Activated T-cell treated with anti-CD3 and anti-CD28 coated beads, Interleukin-2, amount 50 U/mL, for 72 hours (primary cell): ENCODE data around the gene ANGPTL2. TPM values are rescaled to one million over a fixed set of nuclear protein-coding genes. Genes with fewer than 3 reads are reported as not detected.

Experiments used
- ATAC-seq, 2 donors: fragments of 150-1000 bp; cut with Tn5 transposase; replicated peaks in 1 of 2; 2 replicates each; pipeline ENCODE4 v1.10.0; 2021; ENCODE audit warnings: moderate library complexity in 2 of 2, mild to moderate bottlenecking in 1 of 2
- DNase-seq, 2 donors: peaks; one replicate each; pipeline ENCODE4 v3.0.0; 2021 to 2022; ENCODE audit warnings: mixed read lengths in 1 of 2
- H3K27ac Mint-ChIP-seq: one replicate; pipeline ENCODE4 v1.8.0; 2022; ENCODE audit warnings: mild to moderate bottlenecking, moderate library complexity, mixed read lengths
- H3K27me3 Mint-ChIP-seq: one replicate; pipeline ENCODE4 v1.8.0; 2022; ENCODE audit warnings: low read depth, mixed read lengths
- H3K36me3 Mint-ChIP-seq, 2 donors: one replicate each; pipeline ENCODE4 v1.8.0; 2022; ENCODE audit warnings: mixed read lengths in 2 of 2, mild to moderate bottlenecking in 1 of 2; ENCODE audit not compliant: insufficient read depth in 2 of 2
- H3K4me1 Mint-ChIP-seq: one replicate; pipeline ENCODE4 v1.8.0; 2022; ENCODE audit warnings: low read depth, mixed read lengths
- H3K4me3 Mint-ChIP-seq, 2 donors: one replicate each; pipeline ENCODE4 v1.8.0; 2022; ENCODE audit warnings: mild to moderate bottlenecking in 2 of 2, mixed read lengths in 2 of 2, moderate library complexity in 2 of 2
- H3K9me3 Mint-ChIP-seq, 2 donors: one replicate each; pipeline ENCODE4 v1.8.0; 2022; ENCODE audit warnings: mixed read lengths in 2 of 2
- total RNA-seq, 2 donors: library from RNA; stranded (reverse); gene quantifications; one replicate each; pipeline ENCODE4 v1.2.3, GENCODE V29; 2022

ANGPTL2 gene
- total RNA-seq, 2 donors from 2014 or later = not detected

DNA sequence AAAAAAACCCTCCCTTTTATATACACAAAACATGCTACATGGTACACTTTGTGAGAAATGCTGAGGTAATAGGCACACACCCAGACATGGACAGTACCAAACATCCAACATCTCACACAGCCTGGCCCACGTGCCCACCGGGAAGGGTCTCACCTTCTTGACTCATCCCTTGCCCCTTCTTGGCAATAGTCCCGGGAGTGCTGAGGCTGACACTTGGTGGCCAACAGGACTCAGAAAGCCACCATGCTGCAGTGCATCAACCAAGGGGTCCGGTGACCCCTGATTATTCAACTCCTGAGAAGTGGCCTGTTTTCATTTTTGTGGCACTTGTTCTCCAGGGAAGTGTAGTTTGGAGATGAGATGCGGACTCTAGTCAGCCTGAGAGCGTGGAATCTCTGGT is 35.0 kb downstream of the ANGPTL2 start:
- DNase-seq (no peak), ATAC-seq (no peak)
- Mint-ChIP-seq H3K9me3 (no peaks in the 10 kb centered on the region), H3K27ac (no peak overlapping the region), H3K36me3 (no peaks in the 10 kb centered on the region), H3K4me3 (no peak overlapping the region), H3K27me3 (peaks cover 20% of the 10 kb centered on the region), H3K4me1 (peaks cover 8% of the 10 kb centered on the region)

DNA sequence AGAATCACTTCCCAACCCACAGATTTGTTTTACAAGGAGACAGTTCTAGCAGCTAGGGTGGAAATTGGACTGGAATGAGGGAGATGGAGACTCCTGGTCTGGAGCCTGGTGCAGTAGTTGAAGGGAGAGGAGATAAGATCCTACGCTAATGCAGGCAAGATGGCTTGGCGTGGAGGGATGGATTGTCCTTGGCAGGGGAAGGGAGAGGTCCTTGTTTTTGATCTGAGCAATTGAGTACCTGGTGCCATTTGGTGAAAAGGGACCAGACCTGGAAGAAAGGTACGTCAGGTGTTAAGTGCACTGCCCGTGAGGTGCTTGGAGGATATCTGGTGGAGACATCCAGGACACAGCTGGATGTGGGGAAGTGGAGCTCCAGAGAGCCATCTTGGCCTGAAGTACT is 35.7 kb downstream of the ANGPTL2 start:
- ATAC-seq (no peak), DNase-seq (no peak)
- no peaks in the 10 kb centered on the region for H3K9me3 Mint-ChIP-seq
- no peak overlapping the region for H3K27ac Mint-ChIP-seq
- H3K4me1 Mint-ChIP-seq = peaks cover 8% of the 10 kb centered on the region
- peaks cover 20% of the 10 kb centered on the region for H3K27me3 Mint-ChIP-seq
- no peaks in the 10 kb centered on the region for H3K36me3 Mint-ChIP-seq
- H3K4me3 Mint-ChIP-seq = no peak overlapping the region

DNA sequence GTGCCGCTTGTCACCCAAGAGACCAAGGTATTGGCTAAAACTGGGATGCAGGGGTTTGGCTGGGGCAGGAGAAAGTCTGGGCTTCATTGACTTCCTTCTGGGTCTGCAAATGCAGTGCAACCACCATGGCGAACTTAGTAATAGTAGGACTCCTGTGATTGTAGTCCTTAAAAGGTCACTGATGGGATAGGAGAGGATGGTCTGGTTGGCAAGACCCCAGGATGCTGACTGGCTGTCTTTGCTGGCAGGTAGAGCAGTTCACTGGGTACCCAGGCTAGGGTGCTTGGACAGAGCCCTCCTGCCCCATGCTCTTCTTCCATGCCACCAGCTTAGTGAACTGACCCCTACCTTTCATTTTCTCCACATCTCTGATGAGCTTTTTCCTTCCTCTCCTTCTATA is 37.2 kb downstream of the ANGPTL2 start:
- Mint-ChIP-seq H3K4me1 (peaks cover 8% of the 10 kb centered on the region), H3K9me3 (no peaks in the 10 kb centered on the region), H3K36me3 (no peaks in the 10 kb centered on the region), H3K27me3 (peaks cover 20% of the 10 kb centered on the region), H3K27ac (no peak overlapping the region), H3K4me3 (no peak overlapping the region)
- no peak for DNase-seq
- ATAC-seq = no peak

DNA sequence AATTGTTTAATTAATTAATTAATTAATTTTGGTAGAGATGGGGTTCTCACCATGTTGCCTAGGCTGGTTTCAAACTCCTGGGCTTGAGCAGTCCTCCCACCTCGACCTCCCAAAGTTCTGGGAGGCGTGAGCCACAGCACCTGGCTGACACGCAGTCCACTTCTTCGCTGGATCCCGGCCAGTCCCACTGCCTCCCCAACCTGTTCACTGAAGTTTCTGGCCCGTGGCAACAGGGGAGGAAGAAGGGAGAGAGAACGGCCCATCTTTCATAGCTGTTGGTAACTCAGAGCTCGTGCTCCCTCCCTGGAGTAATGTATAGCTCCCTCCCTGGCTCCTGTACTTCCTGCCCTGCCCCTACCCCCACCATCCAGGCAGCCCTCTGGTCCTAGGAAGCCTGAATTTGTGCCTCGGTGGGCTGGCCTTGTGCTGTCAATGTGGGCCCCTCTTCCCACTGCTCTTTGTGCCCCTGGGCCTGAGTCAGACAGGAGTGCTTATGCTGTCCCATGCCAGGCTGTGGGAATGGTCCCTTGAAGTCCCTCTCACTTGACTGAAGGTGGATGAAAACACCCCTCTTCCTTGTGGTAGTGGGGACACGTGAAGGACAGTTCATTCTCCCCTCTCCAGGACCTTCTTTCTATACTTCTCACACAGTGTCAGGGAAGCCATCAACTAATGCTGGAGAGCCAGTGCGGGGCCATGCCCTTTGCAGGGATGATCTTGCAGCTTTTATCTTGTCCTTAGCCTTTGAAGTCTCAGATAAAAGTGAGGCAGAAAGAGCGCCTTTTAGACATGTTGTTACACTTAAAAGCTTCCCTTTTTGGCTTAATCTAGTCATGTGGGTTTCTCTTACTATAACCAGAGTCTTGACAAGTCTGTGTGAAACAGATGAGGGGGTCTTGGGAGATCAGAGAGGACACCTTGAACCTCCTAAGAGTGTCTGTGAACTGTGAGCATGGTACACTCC is 38.1 kb downstream of the ANGPTL2 start:
- ATAC-seq (no peak), DNase-seq (no peak)
- Mint-ChIP-seq H3K9me3 (no peaks in the 10 kb centered on the region), H3K27me3 (peaks cover 20% of the 10 kb centered on the region), H3K4me3 (no peak overlapping the region), H3K27ac (no peak overlapping the region), H3K36me3 (no peaks in the 10 kb centered on the region), H3K4me1 (peaks cover 8% of the 10 kb centered on the region)

DNA sequence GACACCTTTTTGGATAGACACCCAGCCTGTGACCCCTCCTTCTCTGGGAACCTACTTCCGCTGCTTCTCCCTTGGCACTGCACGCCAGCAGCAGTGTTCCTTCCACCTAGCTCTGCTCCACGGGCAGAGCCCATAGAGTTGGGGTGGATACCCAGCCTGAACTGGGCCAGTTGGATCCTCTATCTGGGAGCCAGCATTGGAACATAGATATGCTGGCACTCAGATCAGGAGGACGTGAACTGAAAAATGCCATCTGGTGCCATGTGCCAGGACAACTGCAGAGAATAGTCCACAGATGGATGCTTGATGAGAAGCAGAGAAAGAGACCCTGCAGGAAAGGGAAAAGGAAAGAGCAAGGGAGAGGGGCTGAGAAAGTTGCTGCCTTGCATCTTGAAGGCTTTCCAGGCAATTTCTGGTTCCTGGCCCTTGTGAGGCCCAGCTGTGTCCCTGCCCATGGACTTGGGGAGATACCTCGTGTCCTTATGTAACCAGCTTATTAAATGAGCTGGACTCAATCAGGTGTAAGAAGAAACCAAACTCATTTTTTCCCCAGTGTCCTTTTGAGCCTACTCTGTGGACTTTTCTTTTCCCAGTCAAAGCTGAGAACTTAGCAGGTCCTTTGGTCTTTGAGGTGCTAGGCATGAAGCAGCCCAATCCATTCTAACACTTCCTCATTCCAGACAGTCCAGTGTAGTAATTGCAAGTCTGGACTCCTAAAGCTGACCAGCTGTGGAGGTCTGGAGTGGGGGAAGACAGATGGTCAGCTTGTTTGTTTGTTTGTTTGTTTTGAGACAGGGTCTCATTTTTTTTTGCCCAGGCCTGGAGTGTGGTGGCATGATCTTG is 39.1 kb downstream of the ANGPTL2 start:
- DNase-seq (no peak), ATAC-seq (no peak)
- no peaks in the 10 kb centered on the region for H3K9me3 Mint-ChIP-seq
- H3K36me3 Mint-ChIP-seq = no peaks in the 10 kb centered on the region
- no peak overlapping the region for H3K4me3 Mint-ChIP-seq
- H3K27ac Mint-ChIP-seq = no peak overlapping the region
- peaks cover 8% of the 10 kb centered on the region for H3K4me1 Mint-ChIP-seq
- peaks cover 16% of the 10 kb centered on the region for H3K27me3 Mint-ChIP-seq

- Mint-ChIP-seq H3K27me3 (peaks cover 11% of the 10 kb centered on the region), H3K27ac (no peak overlapping the region), H3K36me3 (no peaks in the 10 kb centered on the region), H3K4me3 (no peak overlapping the region), H3K9me3 (no peaks in the 10 kb centered on the region), H3K4me1 (peaks cover 8% of the 10 kb centered on the region)
- ATAC-seq = no peak
- DNase-seq = no peak
Observed at GRCh38 chr9:127081250-127082185, 40.9 kb downstream of the ANGPTL2 start.

- H3K27ac Mint-ChIP-seq = no peak overlapping the region
- DNase-seq (no peak), ATAC-seq (no peak)
- H3K36me3 Mint-ChIP-seq = no peaks in the 10 kb centered on the region
- H3K4me3 Mint-ChIP-seq = no peak overlapping the region
- H3K9me3 Mint-ChIP-seq = no peaks in the 10 kb centered on the region
- peaks cover 5% of the 10 kb centered on the region for H3K4me1 Mint-ChIP-seq
- no peaks in the 10 kb centered on the region for H3K27me3 Mint-ChIP-seq
Observed at GRCh38 chr9:127079446-127080140, 42.8 kb downstream of the ANGPTL2 start.

DNA sequence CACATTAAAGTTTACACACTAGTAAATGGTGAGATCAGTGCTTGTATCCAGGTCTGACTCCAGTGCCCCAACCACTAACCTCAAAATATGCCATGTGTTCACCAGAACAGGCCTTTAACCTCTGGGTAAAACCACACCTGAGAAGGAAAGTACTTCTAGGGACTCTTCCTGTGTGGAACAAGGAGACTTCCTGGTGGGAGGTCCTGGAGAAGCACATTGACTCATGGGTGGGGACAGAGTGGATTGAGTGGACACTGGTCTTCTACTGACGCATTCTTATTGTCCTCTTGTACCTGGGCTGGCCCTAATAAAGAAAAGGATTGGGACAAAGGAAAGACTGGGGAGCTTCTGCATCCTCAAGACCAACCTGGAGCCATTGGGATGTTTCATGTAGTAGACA is 43.4 kb downstream of the ANGPTL2 start:
- H3K9me3 Mint-ChIP-seq = no peaks in the 10 kb centered on the region
- H3K4me3 Mint-ChIP-seq = no peak overlapping the region
- H3K27me3 Mint-ChIP-seq = no peaks in the 10 kb centered on the region
- ATAC-seq = no peak
- no peak overlapping the region for H3K27ac Mint-ChIP-seq
- H3K4me1 Mint-ChIP-seq = no peaks in the 10 kb centered on the region
- no peaks in the 10 kb centered on the region for H3K36me3 Mint-ChIP-seq
- DNase-seq = no peak

DNA sequence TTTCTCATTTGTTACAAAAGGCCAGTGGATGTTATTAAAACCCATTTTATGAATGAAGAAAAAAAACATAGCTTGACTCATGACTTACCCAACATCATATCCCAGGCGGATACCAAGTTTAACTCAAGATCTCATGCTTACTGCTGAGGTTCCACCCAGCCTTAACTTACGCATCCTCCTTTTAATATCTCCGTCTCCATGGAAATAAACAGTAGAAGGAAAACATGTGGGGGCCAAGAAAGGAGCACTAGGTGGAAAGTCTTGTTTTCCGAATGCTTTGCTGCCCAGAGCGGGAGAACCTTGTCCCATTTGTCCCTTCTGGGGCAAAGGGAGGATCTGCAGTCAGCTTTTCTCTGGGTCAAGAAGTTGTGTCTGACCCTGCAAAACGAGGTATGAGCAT is 44.1 kb downstream of the ANGPTL2 start:
- Mint-ChIP-seq H3K4me3 (no peak overlapping the region), H3K4me1 (no peaks in the 10 kb centered on the region), H3K9me3 (no peaks in the 10 kb centered on the region), H3K36me3 (no peaks in the 10 kb centered on the region), H3K27ac (no peak overlapping the region), H3K27me3 (no peaks in the 10 kb centered on the region)
- DNase-seq (no peak), ATAC-seq (no peak)

DNA sequence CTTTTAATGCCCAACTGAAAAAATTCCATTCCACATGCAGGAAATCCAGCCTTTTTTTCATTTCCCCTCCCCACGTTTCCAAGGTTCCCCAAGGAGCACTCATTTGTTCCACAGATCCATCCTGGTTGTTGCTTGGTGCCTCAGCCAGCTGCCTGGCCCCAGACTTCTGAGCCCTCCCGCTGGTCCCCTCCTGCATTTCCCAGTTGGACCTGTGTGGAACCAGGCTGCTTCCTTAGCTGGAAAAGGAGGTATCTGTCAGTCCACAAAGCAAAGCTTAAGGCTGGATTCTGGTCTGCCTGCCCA is 44.8 kb downstream of the ANGPTL2 start:
- no peaks in the 10 kb centered on the region for H3K4me1 Mint-ChIP-seq
- H3K4me3 Mint-ChIP-seq = no peak overlapping the region
- no peaks in the 10 kb centered on the region for H3K27me3 Mint-ChIP-seq
- no peaks in the 10 kb centered on the region for H3K9me3 Mint-ChIP-seq
- DNase-seq (no peak), ATAC-seq (no peak)
- H3K36me3 Mint-ChIP-seq = no peaks in the 10 kb centered on the region
- no peak overlapping the region for H3K27ac Mint-ChIP-seq

DNA sequence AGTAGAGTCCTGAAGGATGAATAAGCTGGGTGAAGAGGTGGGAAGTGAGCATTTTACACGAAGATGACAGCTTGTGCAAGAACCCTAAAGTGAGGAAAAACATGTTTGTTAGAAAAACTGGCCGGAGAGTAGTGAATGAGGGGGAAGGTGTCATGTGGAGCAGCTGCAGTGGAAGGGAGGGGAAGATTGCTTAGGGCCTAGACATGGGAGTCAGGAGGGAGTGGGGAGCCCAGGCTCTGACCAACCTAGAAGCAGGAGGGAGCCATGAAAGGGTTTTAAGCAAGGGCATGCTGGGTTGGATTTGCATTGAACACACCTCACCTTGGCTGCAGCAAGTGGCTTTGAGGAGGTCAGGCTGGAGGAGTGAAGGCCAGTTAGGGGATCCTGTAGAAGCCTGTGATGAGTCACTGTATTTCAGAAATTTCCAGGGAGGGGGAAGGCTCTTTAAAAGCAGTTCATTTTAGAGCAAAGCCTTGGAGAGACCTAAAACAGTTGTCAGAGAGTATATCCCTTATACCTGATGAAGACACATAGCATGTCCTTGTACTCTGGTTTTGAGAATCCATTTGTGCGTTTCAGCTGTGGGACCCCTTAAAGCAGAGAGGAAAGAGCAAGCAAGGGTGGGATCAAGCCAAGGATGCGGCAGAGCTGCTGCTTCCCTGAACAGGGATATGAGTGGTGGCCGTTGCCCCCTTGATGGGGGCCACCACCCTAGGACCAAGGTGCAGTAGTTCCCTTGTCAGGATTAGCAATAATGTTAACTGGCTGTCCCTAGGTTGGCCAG is 45.4 kb downstream of the ANGPTL2 start:
- Mint-ChIP-seq H3K4me3 (no peak overlapping the region), H3K4me1 (no peaks in the 10 kb centered on the region), H3K36me3 (no peaks in the 10 kb centered on the region), H3K9me3 (no peaks in the 10 kb centered on the region), H3K27ac (no peak overlapping the region), H3K27me3 (no peaks in the 10 kb centered on the region)
- ATAC-seq (no peak), DNase-seq (no peak)
